Kidney epithelial cell (primary cell): ENCODE data around the gene ZCCHC7. TPM values are rescaled to one million over a fixed set of nuclear protein-coding genes. Genes with fewer than 3 reads are reported as not detected.

Experiments
- DNase-seq: peaks from one replicate; pipeline ENCODE4 v3.0.0-alpha.2; 2010; ENCODE audit warnings: low read depth
- H3K27me3 ChIP-seq: 2 replicates; pipeline ENCODE4 v1.6.0; 2011; ENCODE audit warnings: low read length; ENCODE audit not compliant: control insufficient read depth, insufficient read depth
- H3K36me3 ChIP-seq: 2 replicates; pipeline ENCODE4 v1.5.1; 2011; ENCODE audit warnings: low read length; ENCODE audit not compliant: control insufficient read depth, insufficient read depth
- H3K4me3 ChIP-seq: 2 replicates; pipeline ENCODE4 v1.5.1; 2011; ENCODE audit warnings: low read depth, mild to moderate bottlenecking, control low read depth, low read length
- CTCF ChIP-seq: IDR thresholded peaks from 2 replicates; pipeline ENCODE4 v1.5.1; 2011; ENCODE audit warnings: mild to moderate bottlenecking, moderate library complexity, low read length, control low read depth, inconsistent platforms; ENCODE audit not compliant: insufficient read depth, poor library complexity, severe bottlenecking
- total RNA-seq: library from RNA; depleted of rRNA; stranded (reverse); fragments of >200 nt; gene quantifications from 2 replicates; pipeline ENCODE4 v1.2.3, GENCODE V29; 2015

ZCCHC7 gene
- total RNA-seq, 1 donor from 2014 or later, result 18.0 TPM

- no peak for DNase-seq
- no peak for TF ChIP-seq CTCF
- Histone ChIP-seq H3K27me3 (no peaks in the 10 kb centered on the region), H3K36me3 (no peaks in the 10 kb centered on the region), H3K4me3 (no peak overlapping the region)
These were observed 215.8 kb downstream of the ZCCHC7 start for GRCh38 chr9:37336150-37336549.

GRCh38 chr9:37337301-37337890 is 217.0 kb downstream of the ZCCHC7 start:
- DNase-seq, result no peak
- no peaks in the 10 kb centered on the region for H3K27me3 ChIP-seq
- no peak for TF ChIP-seq CTCF
- H3K36me3 ChIP-seq, result no peaks in the 10 kb centered on the region
- H3K4me3 ChIP-seq, result no peak overlapping the region

GRCh38 chr9:37338218-37338617 is 217.8 kb downstream of the ZCCHC7 start:
- H3K36me3 ChIP-seq, result no peaks in the 10 kb centered on the region
- no peak for TF ChIP-seq CTCF
- H3K4me3 ChIP-seq, result no peak overlapping the region
- no peak for DNase-seq
- H3K27me3 ChIP-seq, result no peaks in the 10 kb centered on the region

DNA sequence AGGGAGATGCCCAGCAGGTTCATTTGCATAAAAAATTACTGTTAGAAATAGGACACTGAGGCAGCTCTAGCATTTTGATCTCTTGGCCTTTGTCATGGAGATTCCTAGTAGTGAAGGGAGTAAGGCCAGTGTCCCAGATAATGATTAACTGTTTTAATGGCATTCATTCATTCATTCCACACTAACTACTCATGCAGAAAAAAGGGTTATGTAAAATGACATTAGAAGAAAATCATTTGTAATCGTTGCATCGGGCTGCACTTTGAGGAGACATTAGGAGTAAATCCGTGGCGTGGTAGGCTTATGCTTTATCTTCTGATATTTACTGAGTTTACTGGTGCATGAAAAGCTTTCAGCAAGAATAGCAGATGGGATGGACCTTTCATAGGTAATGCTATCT is 219.5 kb downstream of the ZCCHC7 start:
- no peak for TF ChIP-seq CTCF
- no peaks in the 10 kb centered on the region for H3K27me3 ChIP-seq
- H3K4me3 ChIP-seq, result no peak overlapping the region
- no peak for DNase-seq
- no peaks in the 10 kb centered on the region for H3K36me3 ChIP-seq

DNA sequence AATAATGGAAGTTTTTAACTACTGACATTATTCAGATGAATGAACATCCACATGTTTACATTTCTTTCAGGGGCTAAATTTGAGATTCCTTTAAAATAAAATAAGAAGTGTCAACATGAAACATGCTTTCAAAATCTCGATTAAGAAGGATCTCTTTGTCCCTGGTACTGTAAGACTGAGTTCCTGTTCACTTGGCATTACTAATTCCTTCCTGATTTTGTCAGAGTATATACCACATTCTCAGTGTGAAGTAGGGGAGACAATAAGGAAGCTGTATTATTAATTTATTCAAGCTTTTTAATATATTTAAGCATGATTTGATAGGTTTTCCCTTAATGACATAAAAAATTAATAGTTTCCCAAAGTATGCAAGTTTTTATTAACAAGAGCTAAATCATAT is 220.6 kb downstream of the ZCCHC7 start:
- Histone ChIP-seq H3K4me3 (no peak overlapping the region), H3K36me3 (no peaks in the 10 kb centered on the region), H3K27me3 (no peaks in the 10 kb centered on the region)
- no peak for DNase-seq
- no peak for TF ChIP-seq CTCF

DNA sequence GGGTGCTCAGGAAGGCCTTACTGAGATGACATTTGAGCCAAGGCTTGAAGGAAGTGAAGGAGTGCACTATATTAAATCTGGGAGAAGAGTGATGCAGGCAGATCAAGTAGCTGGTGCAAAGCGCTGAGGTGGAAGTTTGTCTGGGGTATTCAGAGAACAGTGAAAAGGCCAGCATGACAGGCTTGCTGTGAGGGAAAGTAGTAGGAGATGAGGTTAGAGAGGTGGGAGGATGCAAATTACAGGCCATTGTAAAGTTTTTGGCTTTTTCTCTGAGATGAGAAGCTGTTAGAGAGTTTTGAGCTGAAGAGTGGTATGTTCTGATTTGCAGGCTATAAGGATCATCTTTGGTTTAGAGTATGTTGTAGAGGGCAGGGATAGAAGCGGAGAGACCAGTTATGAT is 221.3 kb downstream of the ZCCHC7 start:
- H3K36me3 ChIP-seq, result no peaks in the 10 kb centered on the region
- no peak overlapping the region for H3K4me3 ChIP-seq
- no peak for TF ChIP-seq CTCF

More for the DNA sequence above, 221.3 kb downstream of the ZCCHC7 start:
- no peaks in the 10 kb centered on the region for H3K27me3 ChIP-seq
- DNase-seq, result no peak
